IPS-11a (cell line): Measurements from ENCODE around the gene OR4C13.
"Not testable (repeated sequence)": the region's sequence is repeated elsewhere in the genome, so short reads cannot be mapped to it uniquely, and the experiment has no call there.

Source experiments
- H3K4me3 ChIP-seq: one replicate; pipeline ENCODE4 v1.5.1; 2013; ENCODE audit warnings: low read depth, low read length, control low read depth

Gene OR4C13

GRCh38 chr11:49952091-49952490 lies at the start of gene OR4C13:
OR4C13 (plus strand) TSS chr11:49952391; CDS start chr11:49952423, 32 bp downstream.
- no peak within 1 kb of the TSS for H3K4me3 ChIP-seq

- H3K4me3 ChIP-seq = not testable (repeated sequence)
These were observed 40.7 kb upstream of the OR4C13 start for GRCh38 chr11:49911516-49911915.

GRCh38 chr11:49948701-49949100 lies 3.5 kb upstream of the OR4C13 start:
- H3K4me3 ChIP-seq = not testable (repeated sequence)

DNA sequence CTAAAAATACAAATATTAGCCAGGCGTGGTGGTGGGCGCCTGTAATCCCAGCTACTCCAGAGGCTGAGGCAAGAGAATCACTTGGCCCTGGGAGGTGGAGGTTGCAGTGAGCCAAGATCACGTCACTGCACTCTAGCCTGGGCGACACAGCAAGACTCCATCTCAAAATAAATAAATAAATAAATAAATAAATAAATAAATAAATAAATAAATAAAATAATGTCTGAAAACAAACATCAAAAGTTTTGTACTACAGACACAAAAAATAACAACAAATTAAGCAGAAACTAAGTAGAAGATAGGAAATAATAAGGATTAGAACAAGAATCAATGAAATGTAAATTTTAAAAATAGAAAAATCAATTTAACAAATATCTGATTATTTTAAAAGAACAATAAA lies 21.2 kb downstream of the OR4C13 start:
- H3K4me3 ChIP-seq = not testable (repeated sequence)

DNA sequence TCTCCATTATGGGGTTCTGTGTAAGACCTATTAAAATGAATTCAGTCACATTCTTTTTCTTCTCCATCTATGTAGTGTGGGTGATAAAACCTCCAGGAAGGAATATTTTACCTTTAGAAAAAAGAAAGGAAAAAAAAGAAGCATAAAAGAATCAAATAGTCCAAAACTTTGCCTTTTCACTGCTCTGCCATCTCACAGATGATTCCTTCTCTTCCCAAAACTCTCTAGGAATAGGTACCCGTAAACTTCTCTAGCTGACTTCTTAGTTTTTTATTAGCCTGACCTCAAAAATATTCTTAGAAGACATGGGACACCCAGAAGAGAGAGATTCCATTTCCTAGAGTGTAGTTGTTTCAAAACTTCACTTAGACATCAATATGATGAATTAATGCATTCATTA lies 30.2 kb downstream of the OR4C13 start, which contains the start of gene OR4C12:
TSS of gene OR4C12 (minus strand) at position 101 of the 400 bp plus-strand sequence. CDS start at position 67, 34 bp downstream.
- not testable (repeated sequence) for H3K4me3 ChIP-seq

GRCh38 chr11:49995565-49995964 lies 43.4 kb downstream of the OR4C13 start:
- no peak overlapping the region for H3K4me3 ChIP-seq
